ENCODE data around the gene AADAT.

Gene AADAT

GRCh38 chr4:170097681-170098080 is 7.9 kb upstream of the AADAT start:
- no peaks in the 10 kb centered on the region for H3K27me3 ChIP-seq (ENCODE audit: low read depth, low read length)
- H3K79me2 ChIP-seq (ENCODE audit: low read length) = no peaks in the 10 kb centered on the region
- no peak overlapping the region for H2AFZ ChIP-seq (ENCODE audit: low read depth, low read length)
- H3K4me1 ChIP-seq (ENCODE audit: low read length) = no peaks in the 10 kb centered on the region
- no peaks in the 10 kb centered on the region for H3K9me3 ChIP-seq (ENCODE audit: insufficient read depth, low read length)
- TF ChIP-seq CTCF (IDR thresholded peaks at IDR 0.05; ENCODE audit: low read depth, low read length) (no peak), EZH2phosphoT487 (IDR thresholded peaks at IDR 0.05; ENCODE audit: low read depth) (no peak)
- H3K27ac ChIP-seq (ENCODE audit: low read length) = no peak overlapping the region
- H3K4me3 ChIP-seq (ENCODE audit: low read length) = no peak overlapping the region
- no peak overlapping the region for H3K4me2 ChIP-seq (ENCODE audit: low read length)
- no peaks in the 10 kb centered on the region for H3K36me3 ChIP-seq (replicated peaks; ENCODE audit: low read depth, low read length)
- no peak overlapping the region for H3K9ac ChIP-seq (ENCODE audit: low read length)
- H4K20me1 ChIP-seq (ENCODE audit: insufficient read depth, low read length) = no peaks in the 10 kb centered on the region

- H4K20me1 ChIP-seq (ENCODE audit: insufficient read depth, low read length) = no peaks in the 10 kb centered on the region
- no peak for TF ChIP-seq EZH2phosphoT487 (IDR thresholded peaks at IDR 0.05; ENCODE audit: low read depth)
- TF ChIP-seq CTCF (IDR thresholded peaks at IDR 0.05; ENCODE audit: low read depth, low read length) = no peak
- no peaks in the 10 kb centered on the region for H3K36me3 ChIP-seq (replicated peaks; ENCODE audit: low read depth, low read length)
- peaks cover 5% of the 10 kb centered on the region; the same call in 1 of the 2 replicates for H3K9me3 ChIP-seq (ENCODE audit: insufficient read depth, low read length)
- no peak overlapping the region for H2AFZ ChIP-seq (ENCODE audit: low read depth, low read length)
- no peak overlapping the region for H3K4me3 ChIP-seq (ENCODE audit: low read length)
- no peak overlapping the region for H3K9ac ChIP-seq (ENCODE audit: low read length)
- H3K79me2 ChIP-seq (ENCODE audit: low read length) = no peaks in the 10 kb centered on the region
- H3K4me2 ChIP-seq (ENCODE audit: low read length) = no peak overlapping the region
- no peak overlapping the region for H3K27ac ChIP-seq (ENCODE audit: low read length)
- no peaks in the 10 kb centered on the region for H3K4me1 ChIP-seq (ENCODE audit: low read length)
- H3K27me3 ChIP-seq (ENCODE audit: low read depth, low read length) = no peaks in the 10 kb centered on the region
Observed at GRCh38 chr4:170093973-170094535, 4.3 kb upstream of the AADAT start.

GRCh38 chr4:170091069-170091696 is 1.4 kb upstream of the AADAT start:
- no peak for TF ChIP-seq CTCF (IDR thresholded peaks at IDR 0.05; ENCODE audit: low read depth, low read length)
- no peak for TF ChIP-seq EZH2phosphoT487 (IDR thresholded peaks at IDR 0.05; ENCODE audit: low read depth)
- Histone ChIP-seq H3K79me2 (ENCODE audit: low read length) (no peaks in the 10 kb centered on the region), H3K36me3 (replicated peaks; ENCODE audit: low read depth, low read length) (no peaks in the 10 kb centered on the region), H4K20me1 (ENCODE audit: insufficient read depth, low read length) (no peaks in the 10 kb centered on the region), H3K27ac (ENCODE audit: low read length) (no peak overlapping the region), H3K4me2 (ENCODE audit: low read length) (no peak overlapping the region), H3K9me3 (ENCODE audit: insufficient read depth, low read length) (peaks cover 5% of the 10 kb centered on the region; the same call in 1 of the 2 replicates), H3K4me1 (ENCODE audit: low read length) (no peaks in the 10 kb centered on the region), H3K9ac (ENCODE audit: low read length) (no peak overlapping the region), H3K27me3 (ENCODE audit: low read depth, low read length) (peaks cover 8% of the 10 kb centered on the region; the same call in 1 of the 2 replicates), H2AFZ (ENCODE audit: low read depth, low read length) (no peak overlapping the region), H3K4me3 (ENCODE audit: low read length) (no peak overlapping the region)

- no peak overlapping the region for H2AFZ ChIP-seq (ENCODE audit: low read depth, low read length)
- H3K4me2 ChIP-seq (ENCODE audit: low read length) = no peak overlapping the region
- H3K9ac ChIP-seq (ENCODE audit: low read length) = no peak overlapping the region
Observed at GRCh38 chr4:170090352-170091052, 746 bp upstream of the AADAT start.

More at GRCh38 chr4:170090352-170091052, 746 bp upstream of the AADAT start:
- H3K27me3 ChIP-seq (ENCODE audit: low read depth, low read length) = peaks cover 8% of the 10 kb centered on the region; the same call in 1 of the 2 replicates
- no peaks in the 10 kb centered on the region for H3K4me1 ChIP-seq (ENCODE audit: low read length)
- H3K4me3 ChIP-seq (ENCODE audit: low read length) = no peak overlapping the region
- no peak for TF ChIP-seq CTCF (IDR thresholded peaks at IDR 0.05; ENCODE audit: low read depth, low read length)
- no peak for TF ChIP-seq EZH2phosphoT487 (IDR thresholded peaks at IDR 0.05; ENCODE audit: low read depth)
- H3K27ac ChIP-seq (ENCODE audit: low read length) = no peak overlapping the region
- H3K79me2 ChIP-seq (ENCODE audit: low read length) = no peaks in the 10 kb centered on the region
- H3K9me3 ChIP-seq (ENCODE audit: insufficient read depth, low read length) = peaks cover 5% of the 10 kb centered on the region; the same call in 1 of the 2 replicates
- H3K36me3 ChIP-seq (replicated peaks; ENCODE audit: low read depth, low read length) = no peaks in the 10 kb centered on the region
- no peaks in the 10 kb centered on the region for H4K20me1 ChIP-seq (ENCODE audit: insufficient read depth, low read length)
